Tibial nerve (tissue), 4 donors: ENCODE results near the gene ICAM3. TPM values are rescaled to one million over a fixed set of nuclear protein-coding genes. Genes with fewer than 3 reads are reported as not detected.
A peak's percentile ranks its signal among the peaks of the same experiment; 100 is the strongest.

Experiments used
- DNase-seq, 2 donors: peaks; one replicate each; pipeline ENCODE4 v3.0.0-alpha.2; 2019; ENCODE audit warnings: low spot score in 2 of 2
- H3K27ac ChIP-seq, 4 donors: fragments of 200-600 bp; sonication (generic) in 3 of 4; one replicate each; pipeline ENCODE4 v1.5.1; 2017 to 2019; ENCODE audit warnings: mild to moderate bottlenecking in 1 of 4
- H3K27me3 ChIP-seq, 2 donors: fragments of 200-600 bp; sonication (generic) in 1 of 2; one replicate each; pipeline versions ENCODE4 v1.5.1 to v1.6.0; 2017 to 2019
- H3K36me3 ChIP-seq, 3 donors: fragments of 200-600 bp; sonication (generic); one replicate each; pipeline ENCODE4 v1.5.1; 2018 to 2019
- H3K4me1 ChIP-seq, 4 donors: fragments of 200-600 bp; sonication (generic) in 3 of 4; one replicate each; pipeline ENCODE4 v1.5.1; 2017 to 2019
- H3K4me3 ChIP-seq, 4 donors: fragments of 200-600 bp; sonication (generic) in 3 of 4; one replicate each; pipeline ENCODE4 v1.5.1; 2017 to 2019; ENCODE audit warnings: mild to moderate bottlenecking in 1 of 4, moderate library complexity in 1 of 4
- H3K9me3 ChIP-seq, 4 donors: fragments of 200-600 bp; sonication (generic) in 3 of 4; one replicate each; pipeline ENCODE4 v1.5.1; 2017 to 2019
- EP300 ChIP-seq, 2 donors: sonication (generic); formaldehyde crosslinking; IDR thresholded peaks; one replicate each; pipeline ENCODE4 v1.6.1; 2017; ENCODE audit warnings: antibody characterized with exemption in 2 of 2, mild to moderate bottlenecking in 1 of 2
- POLR2A ChIP-seq, 2 donors: fragments of 450-650 bp; IDR thresholded peaks; one replicate each; pipeline ENCODE4 v1.6.1; 2017; ENCODE audit warnings: antibody characterized with exemption in 2 of 2, mild to moderate bottlenecking in 2 of 2, moderate library complexity in 2 of 2
- WGBS, 2 donors: methylation state at CpG; one replicate each; pipeline ENCODE4 v1.1.5; 2018; 5-methylcytosine and 5-hydroxymethylcytosine counted together
- total RNA-seq, 4 donors: library from RNA; depleted of rRNA; stranded (reverse); fragments of >200 nt; gene quantifications; one replicate each; pipeline ENCODE4 v1.1.0, GENCODE V29; 2016
- TF ChIP-seq, protein P1 (sequence below), 5 experiments: fragments of 200-600 bp in 3 of 5; fragments of 450-650 bp in 2 of 5; sonication (generic) in 3 of 5; IDR thresholded peaks; one replicate each; pipeline ENCODE4 v1.5.1; 2016 to 2019; ENCODE audit warnings: antibody characterized with exemption in 5 of 5, mild to moderate bottlenecking in 3 of 5, moderate library complexity in 2 of 5

ICAM3 gene
- total RNA-seq, 4 donors from 2014 or later, result 3.1 to 9.8 (median 3.3) TPM

DNA sequence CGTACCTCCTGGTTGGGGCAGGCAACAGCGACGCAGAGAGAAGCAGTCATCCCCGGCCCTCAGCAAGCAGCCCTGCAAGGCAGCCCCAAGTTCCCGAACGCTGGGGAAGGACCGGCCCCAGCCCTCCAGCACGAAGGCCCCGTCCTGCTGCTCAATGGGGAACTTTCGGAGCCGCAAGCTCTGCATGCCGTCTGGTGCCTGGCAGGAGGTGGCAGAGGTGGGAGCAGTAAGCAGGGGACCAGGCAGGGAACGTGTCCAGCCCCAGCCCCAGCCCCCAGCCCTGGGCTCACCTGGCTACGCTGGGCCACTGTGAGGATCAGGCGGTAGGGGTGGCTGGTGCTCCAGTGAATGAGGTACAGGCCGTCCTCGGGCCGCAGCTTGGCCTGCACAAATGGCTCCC lies 22.8 kb upstream of the ICAM3 start:
- Histone ChIP-seq H3K36me3 (peaks cover under 1 to 100% (median 28%) of the 10 kb centered on the region in 3 donors), H3K9me3 (no peaks in the 10 kb centered on the region), H3K27ac (no peak overlapping the region), H3K27me3 (no peaks in the 10 kb centered on the region), H3K4me3 (no peak overlapping the region), H3K4me1 (no peaks in the 10 kb centered on the region)
- no peak for DNase-seq
- no peak for TF ChIP-seq POLR2A (IDR thresholded peaks at IDR 0.05)
- TF ChIP-seq EP300 (IDR thresholded peaks at IDR 0.05), result no peak
- TF ChIP-seq, protein P1, sequence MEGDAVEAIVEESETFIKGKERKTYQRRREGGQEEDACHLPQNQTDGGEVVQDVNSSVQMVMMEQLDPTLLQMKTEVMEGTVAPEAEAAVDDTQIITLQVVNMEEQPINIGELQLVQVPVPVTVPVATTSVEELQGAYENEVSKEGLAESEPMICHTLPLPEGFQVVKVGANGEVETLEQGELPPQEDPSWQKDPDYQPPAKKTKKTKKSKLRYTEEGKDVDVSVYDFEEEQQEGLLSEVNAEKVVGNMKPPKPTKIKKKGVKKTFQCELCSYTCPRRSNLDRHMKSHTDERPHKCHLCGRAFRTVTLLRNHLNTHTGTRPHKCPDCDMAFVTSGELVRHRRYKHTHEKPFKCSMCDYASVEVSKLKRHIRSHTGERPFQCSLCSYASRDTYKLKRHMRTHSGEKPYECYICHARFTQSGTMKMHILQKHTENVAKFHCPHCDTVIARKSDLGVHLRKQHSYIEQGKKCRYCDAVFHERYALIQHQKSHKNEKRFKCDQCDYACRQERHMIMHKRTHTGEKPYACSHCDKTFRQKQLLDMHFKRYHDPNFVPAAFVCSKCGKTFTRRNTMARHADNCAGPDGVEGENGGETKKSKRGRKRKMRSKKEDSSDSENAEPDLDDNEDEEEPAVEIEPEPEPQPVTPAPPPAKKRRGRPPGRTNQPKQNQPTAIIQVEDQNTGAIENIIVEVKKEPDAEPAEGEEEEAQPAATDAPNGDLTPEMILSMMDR (IDR thresholded peaks at IDR 0.05), result no peak
- 92 to 98% methylated on average over 7 to 18 of the region's 18 CpGs for WGBS, 2 donors

DNA sequence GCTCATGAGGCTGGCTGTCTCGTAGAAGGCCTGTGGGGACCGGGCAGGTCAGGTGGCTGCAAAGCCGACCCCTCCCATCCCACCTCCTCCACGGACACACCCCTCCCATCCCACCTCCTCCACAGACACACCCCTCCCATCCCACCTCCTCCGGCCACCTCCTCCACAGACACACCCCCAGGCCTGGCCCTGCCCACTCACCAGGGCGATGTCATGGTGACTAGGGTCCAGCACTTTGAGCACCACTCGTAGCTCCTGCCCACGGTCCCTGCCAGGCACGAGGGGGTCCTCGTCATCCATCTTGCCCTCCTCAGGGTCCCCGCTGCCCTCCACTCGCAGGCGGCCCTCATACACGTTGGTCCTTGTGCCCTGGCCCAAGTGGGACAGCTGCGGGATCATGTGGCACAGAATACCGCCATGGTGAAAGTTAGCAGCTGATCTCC lies 22.2 kb upstream of the ICAM3 start:
- Histone ChIP-seq H3K4me1 (no peaks in the 10 kb centered on the region), H3K27me3 (no peaks in the 10 kb centered on the region), H3K36me3 (peaks cover 3 to 100% (median 28%) of the 10 kb centered on the region in 3 donors), H3K9me3 (no peaks in the 10 kb centered on the region), H3K27ac (no peak overlapping the region), H3K4me3 (no peak overlapping the region)
- 81 to 87% methylated on average over 16 of the region's 16 CpGs for WGBS, 2 donors
- DNase-seq, result no peak
- TF ChIP-seq POLR2A (IDR thresholded peaks at IDR 0.05) (no peak), EP300 (IDR thresholded peaks at IDR 0.05) (no peak)
- TF ChIP-seq, protein P1 (IDR thresholded peaks at IDR 0.05), result no peak

DNA sequence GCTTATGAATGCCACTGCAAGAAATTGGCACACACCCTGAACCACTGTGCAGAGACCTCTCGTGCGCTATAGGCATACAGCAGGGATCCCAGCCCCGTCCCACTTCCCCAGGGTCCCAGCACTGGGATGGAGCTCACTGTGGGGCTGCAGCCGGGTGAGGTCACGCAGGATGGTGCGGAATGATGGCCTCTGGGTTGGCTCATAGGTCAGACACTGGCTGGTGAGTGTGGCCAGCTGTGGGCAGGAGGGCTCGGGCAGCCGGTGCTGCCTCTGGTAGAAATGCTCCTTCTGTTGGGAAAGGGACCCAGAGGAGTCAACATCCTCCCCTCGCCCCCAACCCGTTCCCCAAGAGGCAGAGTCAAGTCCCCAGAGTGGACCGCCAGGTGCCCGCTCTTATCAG lies 17.0 kb upstream of the ICAM3 start:
- 90 to 93% methylated on average over 4 to 11 of the region's 12 CpGs for WGBS, 2 donors
- TF ChIP-seq POLR2A (IDR thresholded peaks at IDR 0.05) (no peak), EP300 (IDR thresholded peaks at IDR 0.05) (no peak)
- TF ChIP-seq, protein P1 (IDR thresholded peaks at IDR 0.05), result no peak
- Histone ChIP-seq H3K36me3 (peaks cover 3 to 97% (median 12%) of the 10 kb centered on the region in 3 donors), H3K4me1 (peaks cover 0 to 20% (median 0%) of the 10 kb centered on the region in 4 donors), H3K27ac (no peak overlapping the region), H3K4me3 (no peak overlapping the region), H3K27me3 (no peaks in the 10 kb centered on the region), H3K9me3 (no peaks in the 10 kb centered on the region)
- DNase-seq, result no peak

DNA sequence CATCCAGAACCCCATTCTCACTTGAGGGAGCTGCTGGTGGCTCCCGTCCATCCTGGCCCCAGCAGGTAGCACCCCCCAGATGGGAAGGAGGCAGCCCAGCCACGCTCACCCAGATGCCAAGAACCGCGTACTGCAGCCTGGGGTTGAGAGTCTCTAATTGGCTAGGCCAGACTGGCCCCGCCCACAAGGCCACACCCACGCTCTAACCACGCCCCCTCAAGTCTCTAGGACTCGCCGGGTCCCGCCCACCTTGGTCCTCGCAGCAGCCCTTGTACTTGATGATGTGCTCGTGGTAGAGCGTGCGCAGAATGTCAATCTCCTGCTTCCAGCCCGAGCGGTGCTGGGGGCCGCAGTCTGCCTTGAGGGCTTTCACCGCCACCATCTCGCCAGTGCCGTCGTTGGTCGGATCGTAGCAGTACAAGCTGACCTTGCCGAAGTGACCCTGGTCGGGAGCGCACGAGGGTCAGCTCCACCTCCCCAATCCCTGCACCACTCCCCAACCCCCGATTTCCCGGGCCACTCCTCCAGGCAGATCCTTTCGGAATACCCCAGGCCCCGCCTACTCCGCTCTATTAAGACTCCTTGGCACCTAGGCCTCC lies 14.5 kb upstream of the ICAM3 start:
- H3K36me3 ChIP-seq, result peaks cover 3 to 97% (median 15%) of the 10 kb centered on the region in 3 donors
- peak; percentile 76 to 90 for DNase-seq
- H3K4me1 ChIP-seq, result peaks cover 0 to 20% (median 0%) of the 10 kb centered on the region in 4 donors
- H3K4me3 ChIP-seq, result peak overlapping the region in 2 of 4 donors; percentile 10 to 45
- TF ChIP-seq POLR2A (IDR thresholded peaks at IDR 0.05), result no peak
- H3K9me3 ChIP-seq, result no peaks in the 10 kb centered on the region
- H3K27ac ChIP-seq, result peak overlapping the region; percentile 53 to 84 (median 66)
- no peaks in the 10 kb centered on the region for H3K27me3 ChIP-seq
- 76 to 78% methylated on average over 23 to 27 of the region's 32 CpGs for WGBS, 2 donors

DNA sequence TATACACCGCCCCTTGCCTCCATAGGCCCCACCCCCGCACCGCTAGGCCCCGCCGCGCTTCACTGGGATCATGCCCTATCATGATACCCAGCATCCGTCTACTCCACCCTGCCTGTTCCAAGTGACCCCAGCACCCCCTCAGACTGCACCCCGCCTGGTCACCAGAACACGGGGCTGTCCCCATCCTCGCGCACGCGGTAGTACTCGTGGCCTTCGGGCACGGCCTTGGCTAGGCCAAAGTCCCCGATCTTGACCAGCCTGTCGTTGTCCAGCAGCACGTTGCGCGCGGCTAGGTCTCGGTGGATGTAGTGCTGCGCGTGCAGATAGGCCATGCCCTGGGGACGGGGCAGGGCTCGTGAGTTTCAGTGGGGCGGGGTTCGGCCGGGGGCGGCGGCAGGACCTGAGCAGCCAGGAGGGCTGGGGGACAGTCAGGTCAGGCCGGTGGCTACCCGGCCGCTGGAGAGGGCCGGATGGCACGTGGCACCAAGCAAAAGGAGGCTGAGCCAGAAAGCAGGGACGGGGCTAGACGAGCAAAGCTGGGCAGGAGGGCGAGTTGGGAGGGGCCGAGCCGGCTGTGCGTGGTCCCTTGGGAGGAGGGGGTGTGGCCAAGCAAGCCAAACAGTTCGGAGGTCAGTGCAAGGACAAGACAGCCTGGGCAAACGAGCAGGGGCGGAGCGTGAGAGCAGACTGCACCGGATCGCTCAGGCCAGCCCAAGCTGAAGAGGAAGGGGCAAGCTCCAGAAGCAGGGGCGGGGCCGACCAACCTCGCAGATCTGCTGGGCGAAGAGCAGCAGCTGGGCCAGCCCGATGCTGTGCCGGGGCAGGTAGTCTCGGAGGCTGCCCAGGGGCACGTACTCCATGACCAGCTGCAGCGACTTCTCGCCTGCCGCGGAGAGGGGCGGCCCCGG lies 13.6 kb upstream of the ICAM3 start:
- DNase-seq, result peak; percentile 76 to 81

More for the DNA sequence above, 13.6 kb upstream of the ICAM3 start:
- H3K4me1 ChIP-seq, result peaks cover 0 to 20% (median 0%) of the 10 kb centered on the region in 4 donors
- no peaks in the 10 kb centered on the region for H3K9me3 ChIP-seq
- H3K27me3 ChIP-seq, result no peaks in the 10 kb centered on the region
- H3K27ac ChIP-seq, result peak overlapping the region; percentile 58 to 84 (median 72)
- H3K4me3 ChIP-seq, result peak overlapping the region in 2 of 4 donors; percentile 10 to 45
- peaks cover 3 to 91% (median 15%) of the 10 kb centered on the region in 3 donors for H3K36me3 ChIP-seq
- TF ChIP-seq POLR2A (IDR thresholded peaks at IDR 0.05) (no peak), EP300 (IDR thresholded peaks at IDR 0.05) (peak in 1 of 2 donors; percentile 47)
- TF ChIP-seq, protein P1 (IDR thresholded peaks at IDR 0.05), result no peak
- WGBS, 2 donors, result 51 to 56% methylated on average over 51 to 56 of the region's 63 CpGs
